Peyer's patch (tissue), 4 donors: ENCODE measurements around the gene ZBTB46. TPM values are rescaled to one million over a fixed set of nuclear protein-coding genes. Genes with fewer than 3 reads are reported as not detected.
"Not testable (repeated sequence)": the region's sequence is repeated elsewhere in the genome, so short reads cannot be mapped to it uniquely, and the experiment has no call there.

Experiments used
- DNase-seq, 3 donors: peaks; one replicate each; pipeline ENCODE4 v3.0.0-alpha.2; 2017 to 2019
- H3K27ac ChIP-seq, 4 donors: fragments of 200-600 bp; sonication (generic); one replicate each; pipeline ENCODE4 v1.5.1; 2016 to 2019
- H3K27me3 ChIP-seq, 2 donors: fragments of 200-600 bp; sonication (generic); one replicate each; pipeline ENCODE4 v1.5.1; 2019
- H3K36me3 ChIP-seq, 3 donors: fragments of 200-600 bp; sonication (generic); one replicate each; pipeline ENCODE4 v1.5.1; 2016 to 2019
- H3K4me1 ChIP-seq, 4 donors: fragments of 200-600 bp; sonication (generic); one replicate each; pipeline ENCODE4 v1.5.1; 2016 to 2019
- H3K4me3 ChIP-seq, 4 donors: fragments of 200-600 bp; sonication (generic); 1 replicate in 3 of 4; 2 replicates in 1 of 4; pipeline ENCODE4 v1.5.1; 2016 to 2019; ENCODE audit warnings: mild to moderate bottlenecking in 1 of 4
- H3K9me3 ChIP-seq, 4 donors: fragments of 200-600 bp; sonication (generic); one replicate each; pipeline ENCODE4 v1.5.1; 2016 to 2019; ENCODE audit warnings: mild to moderate bottlenecking in 1 of 4
- POLR2A ChIP-seq, 2 donors: fragments of 450-650 bp; IDR thresholded peaks; one replicate each; pipeline ENCODE4 v1.5.1; 2017; ENCODE audit warnings: antibody characterized with exemption in 2 of 2, mild to moderate bottlenecking in 2 of 2, moderate library complexity in 2 of 2
- total RNA-seq, 4 donors: library from RNA; depleted of rRNA; stranded (reverse); fragments of >200 nt; gene quantifications; one replicate each; pipeline ENCODE4 v1.1.0, GENCODE V29; 2016
- TF ChIP-seq, protein P1 (sequence below), 6 experiments: fragments of 450-650 bp in 4 of 6; fragments of 200-600 bp in 2 of 6; sonication (generic) in 1 of 6; IDR thresholded peaks; one replicate each; pipeline ENCODE4 v1.5.1; 2017 to 2019; ENCODE audit warnings: antibody characterized with exemption in 6 of 6, mild to moderate bottlenecking in 3 of 6, moderate library complexity in 1 of 6

ZBTB46 gene
- total RNA-seq, 4 donors from 2014 or later = 1.9 to 33.0 (median 4.4) TPM

- Histone ChIP-seq H3K9me3 (no peaks in the 10 kb centered on the region), H3K36me3 (peaks cover 0 to 37% (median 0%) of the 10 kb centered on the region in 3 donors), H3K4me1 (peaks cover 0 to 36% (median 24%) of the 10 kb centered on the region in 4 donors), H3K4me3 (no peak overlapping the region), H3K27ac (no peak overlapping the region), H3K27me3 (no peaks in the 10 kb centered on the region)
- TF ChIP-seq, protein P1, sequence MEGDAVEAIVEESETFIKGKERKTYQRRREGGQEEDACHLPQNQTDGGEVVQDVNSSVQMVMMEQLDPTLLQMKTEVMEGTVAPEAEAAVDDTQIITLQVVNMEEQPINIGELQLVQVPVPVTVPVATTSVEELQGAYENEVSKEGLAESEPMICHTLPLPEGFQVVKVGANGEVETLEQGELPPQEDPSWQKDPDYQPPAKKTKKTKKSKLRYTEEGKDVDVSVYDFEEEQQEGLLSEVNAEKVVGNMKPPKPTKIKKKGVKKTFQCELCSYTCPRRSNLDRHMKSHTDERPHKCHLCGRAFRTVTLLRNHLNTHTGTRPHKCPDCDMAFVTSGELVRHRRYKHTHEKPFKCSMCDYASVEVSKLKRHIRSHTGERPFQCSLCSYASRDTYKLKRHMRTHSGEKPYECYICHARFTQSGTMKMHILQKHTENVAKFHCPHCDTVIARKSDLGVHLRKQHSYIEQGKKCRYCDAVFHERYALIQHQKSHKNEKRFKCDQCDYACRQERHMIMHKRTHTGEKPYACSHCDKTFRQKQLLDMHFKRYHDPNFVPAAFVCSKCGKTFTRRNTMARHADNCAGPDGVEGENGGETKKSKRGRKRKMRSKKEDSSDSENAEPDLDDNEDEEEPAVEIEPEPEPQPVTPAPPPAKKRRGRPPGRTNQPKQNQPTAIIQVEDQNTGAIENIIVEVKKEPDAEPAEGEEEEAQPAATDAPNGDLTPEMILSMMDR (IDR thresholded peaks at IDR 0.05) = no peak
- TF ChIP-seq POLR2A (IDR thresholded peaks at IDR 0.05) = no peak
- peak in 1 of 3 donors; percentile 46 for DNase-seq
Observed at GRCh38 chr20:63732118-63733095, 98.7 kb downstream of the ZBTB46 start.

DNA sequence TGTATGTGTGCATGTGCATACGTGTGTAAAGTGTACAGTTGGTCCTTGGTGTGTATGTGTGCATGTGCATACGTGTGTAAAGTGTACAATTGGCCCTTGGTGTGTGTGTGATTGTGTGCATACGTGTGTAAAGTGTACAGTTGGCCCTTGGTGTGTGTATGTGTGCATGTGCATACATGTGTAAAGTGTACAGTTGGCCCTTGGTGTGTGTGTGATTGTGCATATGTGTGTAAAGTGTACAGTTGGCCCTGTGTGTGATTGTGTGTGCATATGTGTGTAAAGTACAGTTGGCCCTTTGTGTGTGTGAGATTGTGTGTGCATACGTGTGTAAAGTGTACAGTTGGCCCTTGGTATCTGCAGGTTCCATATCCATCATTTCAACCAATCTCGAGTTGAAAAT is 99.7 kb downstream of the ZBTB46 start:
- TF ChIP-seq, protein P1 (IDR thresholded peaks at IDR 0.05) = no peak
- TF ChIP-seq POLR2A (IDR thresholded peaks at IDR 0.05) = no peak
- H3K4me1 ChIP-seq = peaks cover 0 to 29% (median 19%) of the 10 kb centered on the region in 4 donors
- no peaks in the 10 kb centered on the region for H3K9me3 ChIP-seq
- no peak overlapping the region for H3K4me3 ChIP-seq
- DNase-seq = no peak
- H3K36me3 ChIP-seq = peaks cover 0 to 37% (median 0%) of the 10 kb centered on the region in 3 donors
- H3K27me3 ChIP-seq = no peaks in the 10 kb centered on the region
- H3K27ac ChIP-seq = peak overlapping the region in 1 of 4 donors; percentile 70

DNA sequence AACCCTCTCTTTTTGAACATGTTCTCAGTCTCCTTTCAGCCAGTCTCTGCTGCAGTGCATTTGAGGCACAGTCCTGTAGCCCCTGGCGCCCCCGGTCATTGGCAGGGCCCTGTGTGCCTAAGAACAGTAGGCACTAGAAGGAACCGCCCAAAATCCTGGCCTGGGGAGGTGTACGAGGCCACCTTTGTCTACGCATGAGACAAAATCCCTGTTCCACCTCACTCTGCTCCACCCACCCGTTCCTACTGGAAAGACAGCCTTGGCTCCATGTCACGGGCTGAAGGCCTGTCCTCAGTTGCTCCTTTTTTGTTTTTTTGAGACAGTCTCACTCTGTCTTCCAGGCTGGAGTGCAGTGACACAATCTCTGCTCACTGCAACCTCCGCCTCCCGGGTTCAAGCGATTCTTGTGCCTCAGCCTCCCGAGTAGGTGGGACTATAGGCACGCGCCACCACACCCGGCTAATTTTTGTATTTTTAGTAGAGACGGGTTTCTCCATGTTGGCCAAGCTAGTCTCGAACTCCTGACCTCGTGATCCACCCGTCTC is 100.8 kb downstream of the ZBTB46 start:
- not testable (repeated sequence) for DNase-seq, H3K4me3 ChIP-seq, H3K27me3 ChIP-seq, H3K9me3 ChIP-seq
- peaks cover 0 to 21% (median 16%) of the 10 kb centered on the region in 4 donors for H3K4me1 ChIP-seq
- peaks cover 0 to 29% (median 0%) of the 10 kb centered on the region in 3 donors for H3K36me3 ChIP-seq
- H3K27ac ChIP-seq = peak overlapping the region; percentile 35 to 70 (median 52)

GRCh38 chr20:63722967-63723622 is 108.0 kb downstream of the ZBTB46 start:
- not testable (repeated sequence) for H3K4me3 ChIP-seq, DNase-seq, H3K27me3 ChIP-seq, H3K9me3 ChIP-seq, H3K27ac ChIP-seq
- Histone ChIP-seq H3K36me3 (peaks cover 0 to 42% (median 0%) of the 10 kb centered on the region in 3 donors), H3K4me1 (peaks cover 0 to 11% (median under 1%) of the 10 kb centered on the region in 4 donors)

DNA sequence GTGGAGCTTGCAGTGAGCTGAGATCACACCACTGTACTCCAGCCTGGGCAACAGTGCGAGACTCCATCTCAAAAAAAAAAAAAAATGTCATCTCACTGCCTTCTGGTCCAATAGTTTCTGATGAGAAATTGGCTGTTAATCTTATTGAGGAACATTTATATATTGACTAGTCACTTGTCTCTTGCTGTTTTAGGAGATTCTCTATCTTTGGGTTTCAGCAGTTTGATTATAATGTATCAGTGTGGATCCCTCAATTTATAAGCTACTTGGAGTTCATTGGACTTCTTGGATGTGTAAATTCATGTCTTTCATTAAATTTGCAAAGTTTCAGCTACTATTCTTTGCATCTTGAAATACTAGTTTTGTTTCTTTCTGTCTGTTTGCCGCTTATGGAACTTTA is 112.1 kb downstream of the ZBTB46 start:
- H3K4me1 ChIP-seq = no peaks in the 10 kb centered on the region
- TF ChIP-seq, protein P1 (IDR thresholded peaks at IDR 0.05) = no peak
- TF ChIP-seq POLR2A (IDR thresholded peaks at IDR 0.05) = no peak
- H3K27me3 ChIP-seq = no peaks in the 10 kb centered on the region
- no peak for DNase-seq
- H3K9me3 ChIP-seq = peaks cover 0 to 5% (median 0%) of the 10 kb centered on the region in 4 donors
- H3K36me3 ChIP-seq = peaks cover 0 to 68% (median 0%) of the 10 kb centered on the region in 3 donors
- H3K4me3 ChIP-seq = no peak overlapping the region
- H3K27ac ChIP-seq = no peak overlapping the region

- DNase-seq = no peak
- no peaks in the 10 kb centered on the region for H3K4me1 ChIP-seq
- TF ChIP-seq POLR2A (IDR thresholded peaks at IDR 0.05) = no peak
- TF ChIP-seq, protein P1 (IDR thresholded peaks at IDR 0.05) = no peak
Observed at GRCh38 chr20:63714858-63715257, 116.2 kb downstream of the ZBTB46 start.

More at GRCh38 chr20:63714858-63715257, 116.2 kb downstream of the ZBTB46 start:
- Histone ChIP-seq H3K4me3 (no peak overlapping the region), H3K9me3 (peaks cover 0 to 5% (median 0%) of the 10 kb centered on the region in 4 donors), H3K36me3 (peaks cover 0 to 78% (median 0%) of the 10 kb centered on the region in 3 donors), H3K27me3 (no peaks in the 10 kb centered on the region), H3K27ac (no peak overlapping the region)
